ENCODE measurements around the gene CDH18.

CDH18 gene

GRCh38 chr5:19753579-19753978 is 234.4 kb downstream of the CDH18 start:
- no peak for TF ChIP-seq CTCF (conservative IDR thresholded peaks at IDR 0.05; ENCODE audit: low read depth, low read length)
- H3K4me3 ChIP-seq (ENCODE audit: low read length) = no peak overlapping the region
- no peak for DNase-seq (ENCODE audit: low read depth)

- no peak for TF ChIP-seq CTCF (conservative IDR thresholded peaks at IDR 0.05; ENCODE audit: low read depth, low read length)
- no peak for DNase-seq (ENCODE audit: low read depth)
- no peak overlapping the region for H3K4me3 ChIP-seq (ENCODE audit: low read length)
These were observed 236.7 kb downstream of the CDH18 start for GRCh38 chr5:19751326-19751725.

DNA sequence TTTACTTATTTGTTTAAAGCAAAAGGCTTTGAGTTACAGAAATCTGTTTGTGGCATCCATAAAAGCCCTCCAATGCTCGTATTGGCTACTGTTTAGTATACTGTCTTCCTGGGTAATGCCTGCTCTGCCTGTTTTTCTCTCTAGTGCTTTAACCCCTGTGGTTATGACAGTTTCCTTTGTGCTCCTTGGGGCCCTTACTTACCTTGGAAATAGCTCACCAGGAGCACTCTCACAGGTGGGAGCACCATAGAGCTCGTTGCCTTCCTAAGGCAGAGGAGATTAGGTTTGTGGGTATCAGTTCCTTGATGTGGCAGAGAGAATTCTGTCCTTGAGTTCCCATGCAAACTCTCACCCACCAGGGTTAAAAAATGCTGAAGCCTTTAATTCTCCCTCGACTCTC is 242.8 kb downstream of the CDH18 start:
- no peak overlapping the region for H3K4me3 ChIP-seq (ENCODE audit: low read length)
- no peak for TF ChIP-seq CTCF (conservative IDR thresholded peaks at IDR 0.05; ENCODE audit: low read depth, low read length)
- no peak for DNase-seq (ENCODE audit: low read depth)

GRCh38 chr5:19739671-19740070 is 248.3 kb downstream of the CDH18 start:
- TF ChIP-seq CTCF (conservative IDR thresholded peaks at IDR 0.05; ENCODE audit: low read depth, low read length) = no peak
- H3K4me3 ChIP-seq (ENCODE audit: low read length) = no peak overlapping the region
- no peak for DNase-seq (ENCODE audit: low read depth)

GRCh38 chr5:19734776-19735175 is 253.2 kb downstream of the CDH18 start:
- H3K4me3 ChIP-seq (ENCODE audit: low read length) = no peak overlapping the region
- no peak for TF ChIP-seq CTCF (conservative IDR thresholded peaks at IDR 0.05; ENCODE audit: low read depth, low read length)
- DNase-seq (ENCODE audit: low read depth) = no peak

GRCh38 chr5:19733612-19734495 is 254.1 kb downstream of the CDH18 start:
- H3K4me3 ChIP-seq (ENCODE audit: low read length) = no peak overlapping the region
- DNase-seq (ENCODE audit: low read depth) = no peak
- TF ChIP-seq CTCF (conservative IDR thresholded peaks at IDR 0.05; ENCODE audit: low read depth, low read length) = no peak

GRCh38 chr5:19728571-19728970 is 259.4 kb downstream of the CDH18 start:
- H3K4me3 ChIP-seq (ENCODE audit: low read length) = peak overlapping the region; percentile 1
- TF ChIP-seq CTCF (conservative IDR thresholded peaks at IDR 0.05; ENCODE audit: low read depth, low read length) = no peak
- peak; percentile 47 for DNase-seq (ENCODE audit: low read depth)
